ENCODE results near the gene SMIM5. TPM values are rescaled to one million over a fixed set of nuclear protein-coding genes. Genes with fewer than 3 reads are reported as not detected.

SMIM5 gene
- polyA plus RNA-seq, 1 donor from 2014 or later: 0.59 TPM

DNA sequence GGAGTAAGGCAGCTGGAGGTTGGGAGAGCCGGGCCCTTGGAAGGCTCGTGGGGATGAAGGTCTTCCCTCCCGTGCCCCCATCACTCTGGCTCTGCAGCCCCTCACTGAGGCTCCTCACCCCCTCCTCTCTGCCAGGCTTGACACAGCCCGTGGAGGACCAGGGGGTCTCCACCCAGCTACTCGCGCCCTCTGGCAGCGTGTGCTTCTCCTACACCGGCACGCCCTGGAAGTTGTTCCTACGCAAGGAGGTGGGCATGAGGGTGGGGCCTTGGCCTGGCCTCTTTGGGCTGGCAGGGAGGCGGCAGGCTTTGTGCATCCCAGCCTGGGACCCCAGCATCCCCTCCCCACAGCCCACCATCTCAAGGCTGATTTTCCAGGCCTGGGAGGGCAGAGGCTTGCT, 15.6 kb upstream of the SMIM5 start:
- Histone ChIP-seq H3K79me2 (replicated peaks; ENCODE audit: insufficient read depth, low read length) (no peaks in the 10 kb centered on the region), H3K36me3 (ENCODE audit: insufficient read depth, low read length) (no peaks in the 10 kb centered on the region), H3F3A (ENCODE audit: insufficient read depth, low read length, poor library complexity, severe bottlenecking) (no peaks in the 10 kb centered on the region), H3K27ac (ENCODE audit: low read length) (no peak overlapping the region), H2AFZ (ENCODE audit: low read depth, low read length) (no peak overlapping the region), H3K4me2 (ENCODE audit: low read length) (no peak overlapping the region), H3K27me3 (ENCODE audit: insufficient read depth, low read depth, low read length) (no peaks in the 10 kb centered on the region), H3K9me3 (ENCODE audit: low read length) (no peaks in the 10 kb centered on the region), H3K9ac (ENCODE audit: low read length) (no peak overlapping the region), H4K20me1 (ENCODE audit: insufficient read depth) (no peaks in the 10 kb centered on the region), H3K9me2 (ENCODE audit: insufficient read depth, low read length) (no peaks in the 10 kb centered on the region), H3K4me3 (ENCODE audit: low read length) (no peak overlapping the region)
- TF ChIP-seq, protein P1, sequence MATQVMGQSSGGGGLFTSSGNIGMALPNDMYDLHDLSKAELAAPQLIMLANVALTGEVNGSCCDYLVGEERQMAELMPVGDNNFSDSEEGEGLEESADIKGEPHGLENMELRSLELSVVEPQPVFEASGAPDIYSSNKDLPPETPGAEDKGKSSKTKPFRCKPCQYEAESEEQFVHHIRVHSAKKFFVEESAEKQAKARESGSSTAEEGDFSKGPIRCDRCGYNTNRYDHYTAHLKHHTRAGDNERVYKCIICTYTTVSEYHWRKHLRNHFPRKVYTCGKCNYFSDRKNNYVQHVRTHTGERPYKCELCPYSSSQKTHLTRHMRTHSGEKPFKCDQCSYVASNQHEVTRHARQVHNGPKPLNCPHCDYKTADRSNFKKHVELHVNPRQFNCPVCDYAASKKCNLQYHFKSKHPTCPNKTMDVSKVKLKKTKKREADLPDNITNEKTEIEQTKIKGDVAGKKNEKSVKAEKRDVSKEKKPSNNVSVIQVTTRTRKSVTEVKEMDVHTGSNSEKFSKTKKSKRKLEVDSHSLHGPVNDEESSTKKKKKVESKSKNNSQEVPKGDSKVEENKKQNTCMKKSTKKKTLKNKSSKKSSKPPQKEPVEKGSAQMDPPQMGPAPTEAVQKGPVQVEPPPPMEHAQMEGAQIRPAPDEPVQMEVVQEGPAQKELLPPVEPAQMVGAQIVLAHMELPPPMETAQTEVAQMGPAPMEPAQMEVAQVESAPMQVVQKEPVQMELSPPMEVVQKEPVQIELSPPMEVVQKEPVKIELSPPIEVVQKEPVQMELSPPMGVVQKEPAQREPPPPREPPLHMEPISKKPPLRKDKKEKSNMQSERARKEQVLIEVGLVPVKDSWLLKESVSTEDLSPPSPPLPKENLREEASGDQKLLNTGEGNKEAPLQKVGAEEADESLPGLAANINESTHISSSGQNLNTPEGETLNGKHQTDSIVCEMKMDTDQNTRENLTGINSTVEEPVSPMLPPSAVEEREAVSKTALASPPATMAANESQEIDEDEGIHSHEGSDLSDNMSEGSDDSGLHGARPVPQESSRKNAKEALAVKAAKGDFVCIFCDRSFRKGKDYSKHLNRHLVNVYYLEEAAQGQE (IDR thresholded peaks at IDR 0.05; ENCODE audit: borderline replicate concordance): no peak
- TF ChIP-seq RAD21 (conservative IDR thresholded peaks at IDR 0.05) (no peak), SMC3 (conservative IDR thresholded peaks at IDR 0.05; ENCODE audit: poor library complexity) (no peak), EP300 (conservative IDR thresholded peaks at IDR 0.05; ENCODE audit: poor library complexity, severe bottlenecking) (no peak), POLR2AphosphoS5 (IDR thresholded peaks at IDR 0.05) (no peak), EZH2 (IDR thresholded peaks at IDR 0.05; ENCODE audit: borderline replicate concordance, insufficient read depth, low read length, poor library complexity, severe bottlenecking) (no peak), MXI1 (conservative IDR thresholded peaks at IDR 0.05; ENCODE audit: poor library complexity, severe bottlenecking) (no peak), TAF1 (IDR thresholded peaks at IDR 0.05; ENCODE audit: low read depth) (no peak)
- TF ChIP-seq, protein P2, sequence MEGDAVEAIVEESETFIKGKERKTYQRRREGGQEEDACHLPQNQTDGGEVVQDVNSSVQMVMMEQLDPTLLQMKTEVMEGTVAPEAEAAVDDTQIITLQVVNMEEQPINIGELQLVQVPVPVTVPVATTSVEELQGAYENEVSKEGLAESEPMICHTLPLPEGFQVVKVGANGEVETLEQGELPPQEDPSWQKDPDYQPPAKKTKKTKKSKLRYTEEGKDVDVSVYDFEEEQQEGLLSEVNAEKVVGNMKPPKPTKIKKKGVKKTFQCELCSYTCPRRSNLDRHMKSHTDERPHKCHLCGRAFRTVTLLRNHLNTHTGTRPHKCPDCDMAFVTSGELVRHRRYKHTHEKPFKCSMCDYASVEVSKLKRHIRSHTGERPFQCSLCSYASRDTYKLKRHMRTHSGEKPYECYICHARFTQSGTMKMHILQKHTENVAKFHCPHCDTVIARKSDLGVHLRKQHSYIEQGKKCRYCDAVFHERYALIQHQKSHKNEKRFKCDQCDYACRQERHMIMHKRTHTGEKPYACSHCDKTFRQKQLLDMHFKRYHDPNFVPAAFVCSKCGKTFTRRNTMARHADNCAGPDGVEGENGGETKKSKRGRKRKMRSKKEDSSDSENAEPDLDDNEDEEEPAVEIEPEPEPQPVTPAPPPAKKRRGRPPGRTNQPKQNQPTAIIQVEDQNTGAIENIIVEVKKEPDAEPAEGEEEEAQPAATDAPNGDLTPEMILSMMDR (IDR thresholded peaks at IDR 0.05; ENCODE audit: poor library complexity, severe bottlenecking): no peak

DNA sequence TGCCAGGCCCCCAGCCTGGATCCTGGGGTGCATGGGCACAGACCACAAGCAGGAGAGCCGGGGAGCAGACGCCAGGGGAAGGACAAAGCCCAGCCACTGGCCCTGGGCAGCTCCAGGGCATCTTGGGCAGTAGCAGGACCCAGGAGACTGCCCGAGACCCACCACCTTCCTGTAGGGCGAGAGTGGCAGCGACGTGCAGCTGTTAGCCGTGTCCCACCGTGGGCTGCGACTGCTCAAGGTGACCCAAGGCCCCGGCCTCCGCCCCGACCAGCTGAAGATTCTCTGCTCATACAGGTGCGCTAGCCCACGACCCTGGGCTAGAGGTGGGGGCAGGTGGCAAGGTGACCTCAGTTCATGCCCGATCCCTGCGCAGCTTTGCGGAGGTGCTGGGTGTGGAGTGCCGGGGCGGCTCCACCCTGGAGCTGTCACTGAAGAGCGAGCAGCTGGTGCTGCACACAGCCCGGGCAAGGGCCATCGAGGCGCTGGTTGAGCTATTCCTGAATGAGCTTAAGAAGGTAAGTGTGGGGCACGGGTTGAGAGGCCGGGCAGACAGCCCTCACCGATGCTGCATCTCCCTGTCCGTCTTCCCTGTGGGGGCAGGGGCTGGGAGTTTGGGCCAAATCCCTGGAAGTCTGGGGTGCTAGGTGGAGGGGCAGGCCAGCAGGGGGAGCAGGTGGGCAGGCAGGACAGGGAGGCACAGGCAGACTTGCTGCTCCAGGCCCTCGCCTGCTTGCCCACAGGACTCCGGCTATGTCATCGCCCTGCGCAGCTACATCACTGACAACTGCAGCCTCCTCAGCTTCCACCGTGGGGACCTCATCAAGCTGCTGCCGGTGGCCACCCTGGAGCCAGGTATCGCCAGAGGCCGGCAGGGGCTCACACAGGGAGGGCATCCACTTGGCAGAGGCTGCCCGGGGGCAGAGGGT, 13.5 kb upstream of the SMIM5 start:
- H3K79me2 ChIP-seq (replicated peaks; ENCODE audit: insufficient read depth, low read length): no peaks in the 10 kb centered on the region
- no peak overlapping the region for H2AFZ ChIP-seq (ENCODE audit: low read depth, low read length)
- H3K9me3 ChIP-seq (ENCODE audit: low read length): no peaks in the 10 kb centered on the region
- no peaks in the 10 kb centered on the region for H3K27me3 ChIP-seq (ENCODE audit: insufficient read depth, low read depth, low read length)
- no peak overlapping the region for H3K4me3 ChIP-seq (ENCODE audit: low read length)
- H3K36me3 ChIP-seq (ENCODE audit: insufficient read depth, low read length): no peaks in the 10 kb centered on the region
- H3K27ac ChIP-seq (ENCODE audit: low read length): no peak overlapping the region
- TF ChIP-seq TAF1 (IDR thresholded peaks at IDR 0.05; ENCODE audit: low read depth) (no peak), EZH2 (IDR thresholded peaks at IDR 0.05; ENCODE audit: borderline replicate concordance, insufficient read depth, low read length, poor library complexity, severe bottlenecking) (no peak), EP300 (conservative IDR thresholded peaks at IDR 0.05; ENCODE audit: poor library complexity, severe bottlenecking) (no peak), POLR2AphosphoS5 (IDR thresholded peaks at IDR 0.05) (no peak), RAD21 (conservative IDR thresholded peaks at IDR 0.05) (no peak), SMC3 (conservative IDR thresholded peaks at IDR 0.05; ENCODE audit: poor library complexity) (no peak), MXI1 (conservative IDR thresholded peaks at IDR 0.05; ENCODE audit: poor library complexity, severe bottlenecking) (no peak)
- TF ChIP-seq, protein P1 (IDR thresholded peaks at IDR 0.05; ENCODE audit: borderline replicate concordance): no peak
- TF ChIP-seq, protein P2 (IDR thresholded peaks at IDR 0.05; ENCODE audit: poor library complexity, severe bottlenecking): peak; percentile 35
- no peak overlapping the region for H3K9ac ChIP-seq (ENCODE audit: low read length)
- no peaks in the 10 kb centered on the region for H3F3A ChIP-seq (ENCODE audit: insufficient read depth, low read length, poor library complexity, severe bottlenecking)
- H3K4me2 ChIP-seq (ENCODE audit: low read length): no peak overlapping the region
- H4K20me1 ChIP-seq (ENCODE audit: insufficient read depth): no peaks in the 10 kb centered on the region
- no peaks in the 10 kb centered on the region for H3K9me2 ChIP-seq (ENCODE audit: insufficient read depth, low read length)
